GM12872 (cell line): ENCODE measurements around the gene GRAMD2A.

Experiments
- TF ChIP-seq, protein P1 (sequence below): IDR thresholded peaks from 3 replicates; pipeline ENCODE4 v1.5.1; 2011; ENCODE audit warnings: low read depth, mild to moderate bottlenecking, low read length, moderate library complexity; ENCODE audit not compliant: insufficient read depth

GRAMD2A gene

DNA sequence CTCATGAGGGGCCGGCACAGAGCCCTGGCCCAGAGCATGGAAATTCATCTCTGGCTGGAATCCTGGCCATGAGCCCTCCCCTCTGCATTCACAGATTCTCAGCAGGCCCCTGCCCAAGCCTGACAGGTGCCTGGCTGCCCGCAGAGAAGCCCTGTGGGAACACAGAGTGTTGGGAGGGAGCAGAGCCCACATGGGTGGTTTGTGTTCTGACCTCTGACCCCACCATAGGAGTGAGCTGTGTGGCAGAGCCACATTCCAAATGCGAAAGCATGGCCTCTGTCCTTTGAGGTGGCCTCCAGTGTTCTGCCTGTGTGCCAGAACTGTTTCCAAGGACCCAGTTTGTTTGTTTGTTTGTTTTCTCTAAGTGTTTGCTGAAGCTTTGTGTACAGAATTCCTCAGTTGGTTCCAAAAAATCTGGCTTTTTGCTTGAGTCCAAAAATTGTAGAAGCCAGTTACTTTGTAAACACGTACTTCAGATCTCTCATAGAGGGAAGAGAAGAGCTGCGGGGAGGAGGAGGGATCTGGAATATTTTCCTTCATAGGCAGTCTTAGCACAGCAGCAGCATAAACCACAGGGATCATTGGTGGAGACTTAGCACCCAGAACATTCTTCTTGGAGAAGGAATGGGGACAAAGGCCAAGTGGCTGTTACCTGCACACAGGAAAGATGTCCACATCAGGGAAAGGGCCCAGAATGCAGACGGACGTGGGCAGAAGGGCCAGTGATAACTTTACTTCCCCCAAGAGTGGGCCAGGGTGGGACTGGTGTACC, 36.0 kb downstream of the GRAMD2A start:
- TF ChIP-seq, protein P1, sequence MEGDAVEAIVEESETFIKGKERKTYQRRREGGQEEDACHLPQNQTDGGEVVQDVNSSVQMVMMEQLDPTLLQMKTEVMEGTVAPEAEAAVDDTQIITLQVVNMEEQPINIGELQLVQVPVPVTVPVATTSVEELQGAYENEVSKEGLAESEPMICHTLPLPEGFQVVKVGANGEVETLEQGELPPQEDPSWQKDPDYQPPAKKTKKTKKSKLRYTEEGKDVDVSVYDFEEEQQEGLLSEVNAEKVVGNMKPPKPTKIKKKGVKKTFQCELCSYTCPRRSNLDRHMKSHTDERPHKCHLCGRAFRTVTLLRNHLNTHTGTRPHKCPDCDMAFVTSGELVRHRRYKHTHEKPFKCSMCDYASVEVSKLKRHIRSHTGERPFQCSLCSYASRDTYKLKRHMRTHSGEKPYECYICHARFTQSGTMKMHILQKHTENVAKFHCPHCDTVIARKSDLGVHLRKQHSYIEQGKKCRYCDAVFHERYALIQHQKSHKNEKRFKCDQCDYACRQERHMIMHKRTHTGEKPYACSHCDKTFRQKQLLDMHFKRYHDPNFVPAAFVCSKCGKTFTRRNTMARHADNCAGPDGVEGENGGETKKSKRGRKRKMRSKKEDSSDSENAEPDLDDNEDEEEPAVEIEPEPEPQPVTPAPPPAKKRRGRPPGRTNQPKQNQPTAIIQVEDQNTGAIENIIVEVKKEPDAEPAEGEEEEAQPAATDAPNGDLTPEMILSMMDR = no peak

GRCh38 chr15:72160696-72161245, 36.8 kb downstream of the GRAMD2A start:
- TF ChIP-seq, protein P1 = no peak

- TF ChIP-seq, protein P1 = no peak
Observed at GRCh38 chr15:72156928-72157327, 40.7 kb downstream of the GRAMD2A start.

DNA sequence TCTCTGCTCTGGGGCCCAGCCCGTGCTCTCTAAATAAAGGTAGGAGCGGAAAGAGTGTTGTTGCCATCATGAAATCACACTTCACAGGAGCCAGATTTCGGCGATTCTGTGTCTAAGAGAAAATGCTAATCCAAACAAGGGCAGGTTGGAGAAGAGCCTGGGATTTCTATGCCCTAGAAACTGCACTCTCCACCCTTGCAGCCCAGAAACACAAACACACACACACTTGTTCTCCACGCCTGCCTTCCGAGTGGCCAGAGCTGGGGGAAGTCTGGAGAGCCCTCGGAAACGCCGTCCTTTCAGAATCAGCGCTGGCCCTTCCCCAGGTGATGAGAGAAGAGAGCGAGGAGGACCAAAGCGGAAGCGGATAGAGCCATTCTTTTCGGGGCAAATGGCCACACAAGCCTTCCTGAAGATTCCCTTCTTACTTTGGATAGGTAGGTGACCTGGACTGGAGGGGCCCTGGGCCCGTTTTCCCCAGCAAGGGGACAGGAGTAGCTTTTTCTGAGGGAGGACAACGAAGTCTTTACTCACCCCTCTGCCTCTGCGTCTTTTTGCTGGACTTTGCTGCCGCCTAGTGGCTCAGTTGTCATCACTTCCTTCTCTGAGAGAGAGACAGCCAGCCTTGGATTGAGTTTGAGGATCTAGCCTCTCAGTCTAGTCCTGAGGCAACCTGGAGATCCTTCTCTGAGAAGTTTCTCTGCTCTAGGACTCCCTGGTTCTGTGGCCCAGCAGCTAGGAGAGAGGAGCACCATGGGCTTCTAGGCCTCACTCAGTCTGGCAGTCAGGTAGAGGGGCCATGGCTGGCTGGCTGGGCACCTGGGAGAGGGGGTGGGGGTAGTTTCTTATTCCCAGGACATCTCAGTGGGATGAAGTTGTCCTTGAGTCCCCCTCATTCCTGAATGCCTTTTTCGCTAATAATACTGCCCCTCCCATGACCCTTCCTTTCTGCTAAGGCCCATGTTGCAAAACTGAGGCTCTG, 41.7 kb downstream of the GRAMD2A start:
- TF ChIP-seq, protein P1 = peak; percentile 99

DNA sequence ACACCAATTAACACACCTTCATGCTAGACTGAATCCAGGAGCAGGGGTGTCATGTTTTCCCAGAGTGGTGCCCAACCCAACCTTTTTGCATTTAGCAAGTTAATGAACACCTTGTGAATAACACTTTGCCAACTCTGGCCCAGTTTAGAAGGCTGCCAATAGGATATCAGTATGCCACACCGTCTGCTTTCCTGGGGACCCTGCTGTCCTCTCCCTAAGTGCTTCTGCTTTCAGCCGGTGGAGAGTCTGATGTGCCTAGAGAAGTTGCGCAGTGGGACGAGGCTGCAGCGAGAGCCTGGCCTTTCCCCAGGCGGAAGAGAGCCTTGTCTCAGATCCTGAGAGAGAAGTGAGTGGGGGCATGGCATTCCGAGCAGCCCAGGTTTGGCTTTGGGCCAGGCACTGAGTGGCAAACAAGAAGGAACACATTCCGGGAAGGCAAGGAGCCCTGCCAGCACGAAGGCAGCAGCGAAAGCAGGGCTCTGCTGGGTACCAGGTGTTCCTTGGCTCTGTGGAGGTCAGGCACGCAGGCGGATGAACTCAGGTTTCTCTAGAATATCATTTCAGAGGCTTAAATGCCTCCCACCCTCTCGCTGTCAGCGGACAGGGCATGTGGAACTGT, 42.5 kb downstream of the GRAMD2A start:
- TF ChIP-seq, protein P1 = no peak

GRCh38 chr15:72154316-72154715, 43.3 kb downstream of the GRAMD2A start:
- TF ChIP-seq, protein P1 = no peak
